HT1080 (cell line): ENCODE data around the gene GGT7. TPM values are rescaled to one million over a fixed set of nuclear protein-coding genes. Genes with fewer than 3 reads are reported as not detected.

Experiments
- DNase-seq: peaks from one replicate; pipeline ENCODE4 v3.0.0-alpha.2; 2015; ENCODE audit warnings: low read depth
- total RNA-seq: library from RNA; depleted of rRNA; stranded (reverse); fragments of >200 nt; shearing (Covaris generic); gene quantifications from 2 replicates; pipeline ENCODE4 v1.2.3, GENCODE V29; 2014; rRNA removed

The GGT7 gene
- total RNA-seq, 1 experiment from 2014 or later: 4.2 TPM

- DNase-seq: no peak
Measured at GRCh38 chr20:34797012-34797995, 75.4 kb downstream of the GGT7 start.

Other genes with a start within 250 kb of the GGT7 start
- gene PIGU, start 195.8 kb downstream of the GGT7 start, total RNA-seq: 18.1 and 20.8 TPM in 2 replicates
- gene TP53INP2, start 168.5 kb downstream of the GGT7 start, total RNA-seq: 2.8 and 3.1 TPM in 2 replicates
- gene NCOA6, start 47.2 kb downstream of the GGT7 start, total RNA-seq: 4.7 and 7.5 TPM in 2 replicates
- 23.0 and 23.8 TPM in 2 replicates for gene ACSS2, start 3.8 kb upstream of the GGT7 start, total RNA-seq
- gene GSS, start 83.0 kb upstream of the GGT7 start, total RNA-seq: 91.8 and 95.1 TPM in 2 replicates
- gene MYH7B, start 83.0 kb upstream of the GGT7 start, total RNA-seq: 0.33 TPM in 1 of 2 replicates, not detected in the other
- gene TRPC4AP, start 220.0 kb upstream of the GGT7 start, total RNA-seq: 35.0 and 46.7 TPM in 2 replicates